HL-60 (cell line): ENCODE data around the gene INSYN1.

ENCODE experiments used
- CTCF ChIP-seq: IDR thresholded peaks from one replicate; pipeline ENCODE4 v1.5.1; 2011; ENCODE audit warnings: low read length, control low read depth, inconsistent platforms; ENCODE audit not compliant: insufficient read depth
- POLR2AphosphoS5 ChIP-seq: IDR thresholded peaks from 2 replicates; pipeline ENCODE4 v1.6.1; 2012; ENCODE audit warnings: low read depth
- REST ChIP-seq: IDR thresholded peaks from 2 replicates; pipeline ENCODE4 v1.6.1; 2012; ENCODE audit warnings: low read depth; ENCODE audit not compliant: insufficient replicate concordance

- no peak for TF ChIP-seq CTCF
- TF ChIP-seq REST: no peak
- TF ChIP-seq POLR2AphosphoS5: no peak
Measured at GRCh38 chr15:73746883-73747282, 6.3 kb downstream of the INSYN1 start.
